SIG-M5 treated with dmso at 0.1 percent for 504 hours (cell line): ENCODE results near the gene NTN4.
"Not testable (repeated sequence)": the region's sequence is repeated elsewhere in the genome, so short reads cannot be mapped to it uniquely, and the experiment has no call there.

ENCODE experiments used
- DNase-seq: peaks from one replicate; lab custom pipeline; 2025; ENCODE audit not compliant: unreplicated experiment; lab: John Stamatoyannopoulos, UW

NTN4 gene

DNA sequence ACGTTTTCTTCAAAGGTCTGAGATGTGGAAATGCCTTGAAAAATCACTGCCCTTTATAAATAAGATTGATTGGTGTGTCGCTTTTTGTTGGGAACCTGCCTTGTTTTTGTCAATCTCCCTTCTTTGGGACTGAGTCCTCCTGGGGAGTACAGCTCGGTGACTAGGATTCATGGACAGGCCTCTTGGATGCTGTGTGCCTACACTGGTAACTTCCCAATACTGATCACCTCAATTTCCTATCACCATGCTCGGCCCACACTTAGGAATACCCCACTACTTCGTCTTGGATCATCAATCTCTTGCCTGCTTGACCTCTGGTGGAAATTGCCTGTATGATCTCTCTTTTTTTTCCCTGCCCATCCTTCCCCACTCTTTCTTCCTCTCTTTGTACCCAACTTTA, 34.2 kb downstream of the NTN4 start:
- no peak for DNase-seq

DNA sequence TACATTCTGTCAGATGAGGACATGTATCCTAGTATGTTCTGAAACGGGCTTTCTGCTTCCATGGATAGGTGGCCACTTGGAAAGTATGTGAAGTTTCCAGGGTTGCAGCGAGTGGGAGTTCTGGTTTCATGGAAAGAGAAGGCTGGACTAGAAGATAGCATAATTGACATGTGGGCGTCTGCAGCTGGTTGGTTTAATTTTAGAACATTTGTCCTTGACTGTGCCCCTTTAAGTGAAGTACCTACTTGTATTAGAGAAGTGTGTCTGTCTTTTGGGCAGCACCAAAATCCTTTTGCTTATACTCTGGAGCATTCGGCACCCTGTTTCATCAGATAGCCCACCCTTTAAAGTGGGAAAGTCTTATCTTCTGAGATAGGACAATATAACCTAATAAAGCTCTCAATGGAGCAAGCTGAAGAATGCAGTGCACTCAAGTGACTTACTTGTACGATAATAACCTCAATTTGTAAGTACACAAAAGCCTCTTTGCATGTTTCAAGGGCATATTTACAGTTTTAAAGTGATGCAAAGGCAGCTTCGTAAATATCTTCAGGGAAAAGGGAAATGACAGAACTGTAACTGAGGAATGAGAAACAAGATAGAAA, 35.2 kb downstream of the NTN4 start:
- no peak for DNase-seq

DNA sequence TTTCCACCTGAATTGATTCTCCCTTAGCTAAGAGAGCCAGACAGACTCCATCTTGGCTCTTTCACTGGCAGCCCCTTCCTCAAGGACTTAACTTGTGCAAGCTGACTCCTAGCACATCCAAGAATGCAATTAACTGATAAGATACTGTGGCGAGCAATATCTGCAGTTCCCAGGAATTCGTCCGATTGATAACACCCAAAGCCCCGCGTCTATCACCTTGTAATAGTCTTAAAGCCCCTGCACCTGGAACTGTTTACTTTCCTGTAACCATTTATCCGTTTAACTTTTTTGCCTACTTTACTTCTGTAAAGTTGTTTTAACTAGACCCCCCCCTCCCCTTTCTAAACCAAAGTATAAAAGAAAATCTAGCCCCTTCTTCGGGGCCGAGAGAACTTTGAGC, 44.5 kb downstream of the NTN4 start:
- not testable (repeated sequence) for DNase-seq

DNA sequence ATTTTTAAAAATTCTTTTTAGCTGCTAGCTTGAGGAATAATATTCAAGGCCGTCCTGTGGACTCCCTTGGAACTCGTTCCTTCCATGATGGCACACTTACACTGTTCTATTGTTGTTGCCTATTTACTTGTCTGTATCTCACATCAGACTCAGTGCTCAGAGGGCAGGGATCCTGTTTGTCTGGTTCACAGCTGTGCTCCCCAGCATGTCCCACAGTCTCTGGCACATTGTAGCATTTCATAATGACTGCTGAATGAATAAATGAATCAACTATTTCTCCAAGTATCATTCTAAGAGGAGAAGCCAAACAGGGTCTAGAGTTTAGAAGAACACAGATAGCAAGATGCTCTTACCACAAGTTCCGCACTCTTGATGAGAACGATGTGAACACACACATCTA, 48.0 kb downstream of the NTN4 start:
- DNase-seq, result no peak

DNA sequence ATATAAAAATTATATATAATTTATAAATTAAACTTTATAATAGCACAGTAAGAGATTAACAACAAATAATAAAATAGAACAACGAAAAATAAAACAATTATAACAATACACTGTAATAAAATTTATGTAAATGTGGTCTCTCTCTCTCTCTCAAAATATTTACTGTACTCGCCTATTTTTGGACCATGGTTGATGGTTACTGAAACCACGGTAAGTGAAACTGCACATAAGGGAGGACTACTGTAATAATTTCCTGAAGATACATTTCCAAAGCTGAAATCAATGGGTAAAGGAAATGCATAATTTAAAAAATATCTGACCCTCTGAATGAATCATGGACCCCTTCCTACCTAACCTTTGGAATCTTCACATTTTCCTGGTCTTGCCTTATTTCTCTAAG, 48.9 kb downstream of the NTN4 start:
- DNase-seq, result no peak

DNA sequence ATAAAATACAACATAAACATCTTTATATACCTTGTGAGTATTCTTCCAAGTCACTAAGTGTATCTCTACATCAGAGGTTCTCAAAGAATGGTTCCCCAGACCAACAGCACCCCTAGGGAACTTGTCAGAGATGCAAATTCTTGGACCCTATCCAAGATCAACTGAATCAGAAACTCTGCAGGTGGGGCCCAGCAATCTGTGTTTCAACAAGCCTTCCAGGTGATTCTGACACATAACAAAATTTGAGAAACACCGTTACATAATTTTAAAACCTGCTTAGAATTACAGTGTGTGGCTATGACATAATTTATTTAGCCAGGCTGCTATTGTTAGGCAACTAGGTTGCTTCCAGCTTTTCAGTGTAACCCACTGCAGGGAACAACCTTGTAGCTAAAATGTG, 49.8 kb downstream of the NTN4 start:
- peak; percentile 13 for DNase-seq

DNA sequence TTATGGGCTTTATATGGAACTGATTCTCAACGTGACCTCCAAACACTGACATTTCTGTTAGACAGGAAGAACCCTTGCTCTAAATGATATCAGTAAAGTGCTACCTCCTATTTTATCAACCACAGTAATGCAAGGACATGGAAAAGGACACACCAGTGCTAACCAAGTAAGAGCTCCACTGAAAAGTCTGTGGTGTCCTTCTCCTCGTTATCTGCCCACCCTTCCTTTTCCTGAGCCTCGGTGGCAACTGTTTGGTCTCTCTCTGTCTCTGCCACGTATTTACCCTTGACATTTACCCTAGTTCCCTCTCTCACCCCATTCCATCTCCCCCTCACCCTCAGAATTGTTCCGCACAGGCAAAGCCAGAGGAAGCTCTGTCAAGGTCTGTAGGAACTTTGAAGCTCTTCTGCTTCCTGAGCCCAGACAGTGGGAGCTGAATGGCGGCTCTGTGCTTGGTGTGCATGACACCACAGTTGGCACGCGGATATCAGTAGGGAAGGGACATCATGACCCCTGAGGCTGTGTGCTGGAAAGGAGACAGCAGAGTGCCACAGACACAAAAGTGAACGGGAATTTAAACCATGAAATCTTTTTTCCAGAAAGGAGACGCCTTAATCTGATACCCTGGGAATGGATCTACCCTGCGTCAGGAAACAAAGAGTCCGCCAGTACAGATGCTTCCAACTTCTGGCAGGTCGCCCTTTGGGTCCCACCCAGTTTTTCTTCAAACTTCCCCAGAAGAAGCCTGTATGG, 50.8 kb downstream of the NTN4 start:
- DNase-seq, result no peak

DNA sequence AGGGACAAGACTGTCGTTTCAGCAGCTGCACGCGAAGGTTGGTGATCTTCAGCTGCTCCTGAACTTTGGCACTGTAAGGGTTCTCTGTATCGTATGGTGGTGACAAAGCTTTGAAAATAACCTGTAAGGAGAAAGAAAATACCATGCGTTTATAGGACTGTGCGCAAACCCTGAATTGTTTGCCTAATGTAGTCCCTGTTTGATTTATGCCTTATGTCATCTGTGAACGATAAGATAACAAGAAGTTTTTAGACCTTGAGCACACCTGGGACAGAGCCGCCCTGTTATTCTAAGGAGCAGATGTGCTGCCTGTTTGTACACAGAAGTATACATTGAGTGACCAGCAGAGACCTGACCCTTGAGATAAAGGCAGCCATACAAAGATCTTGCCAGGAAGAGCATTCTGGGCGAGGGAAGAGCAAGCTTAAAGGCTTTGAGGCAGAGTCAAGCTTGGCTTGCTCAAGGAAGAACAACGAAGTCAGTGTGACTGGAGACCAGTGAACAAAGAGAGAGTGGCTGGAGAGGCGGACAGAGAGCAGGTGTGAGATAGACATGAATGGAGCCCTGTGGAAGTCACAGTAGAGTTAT, 52.4 kb downstream of the NTN4 start:
- DNase-seq, result no peak

DNA sequence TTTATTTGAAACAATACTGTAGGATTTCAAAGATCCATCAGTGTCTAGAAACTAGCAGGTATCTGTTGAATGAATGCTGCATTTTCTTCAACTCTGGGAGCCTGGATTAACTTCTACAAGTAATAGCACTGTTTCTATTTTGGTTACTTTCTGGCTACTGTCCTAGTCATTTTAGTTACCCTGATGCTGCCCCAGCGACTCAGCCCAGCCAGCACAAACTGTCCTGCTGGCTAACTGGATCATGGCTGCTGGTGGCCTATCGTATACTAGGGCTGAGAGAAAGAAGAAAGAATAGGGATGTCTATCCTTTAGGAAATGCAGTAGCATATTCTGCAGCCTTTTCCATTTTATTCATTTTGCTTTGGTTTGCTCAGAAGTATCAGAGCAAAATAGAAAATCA, 53.9 kb downstream of the NTN4 start:
- no peak for DNase-seq

DNA sequence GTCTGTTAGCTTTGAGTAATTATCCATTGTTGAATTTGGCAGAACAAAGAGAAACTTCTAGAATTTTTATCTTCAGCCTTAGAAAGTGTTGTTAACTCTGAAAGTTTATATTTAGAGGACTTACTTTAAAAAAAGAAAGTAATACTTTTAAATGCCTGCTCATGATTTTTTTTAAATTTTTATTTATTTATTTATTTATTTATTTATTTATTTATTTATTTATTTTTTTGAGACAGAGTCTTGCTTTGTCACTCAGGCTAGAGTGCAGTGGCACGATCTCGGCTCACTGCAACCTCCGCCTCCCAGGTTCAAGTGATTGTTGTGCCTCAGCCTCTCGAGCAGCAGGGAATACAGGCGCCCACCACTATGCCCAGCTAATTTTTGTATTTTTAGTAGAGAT, 54.8 kb downstream of the NTN4 start:
- DNase-seq, result not testable (repeated sequence)

DNA sequence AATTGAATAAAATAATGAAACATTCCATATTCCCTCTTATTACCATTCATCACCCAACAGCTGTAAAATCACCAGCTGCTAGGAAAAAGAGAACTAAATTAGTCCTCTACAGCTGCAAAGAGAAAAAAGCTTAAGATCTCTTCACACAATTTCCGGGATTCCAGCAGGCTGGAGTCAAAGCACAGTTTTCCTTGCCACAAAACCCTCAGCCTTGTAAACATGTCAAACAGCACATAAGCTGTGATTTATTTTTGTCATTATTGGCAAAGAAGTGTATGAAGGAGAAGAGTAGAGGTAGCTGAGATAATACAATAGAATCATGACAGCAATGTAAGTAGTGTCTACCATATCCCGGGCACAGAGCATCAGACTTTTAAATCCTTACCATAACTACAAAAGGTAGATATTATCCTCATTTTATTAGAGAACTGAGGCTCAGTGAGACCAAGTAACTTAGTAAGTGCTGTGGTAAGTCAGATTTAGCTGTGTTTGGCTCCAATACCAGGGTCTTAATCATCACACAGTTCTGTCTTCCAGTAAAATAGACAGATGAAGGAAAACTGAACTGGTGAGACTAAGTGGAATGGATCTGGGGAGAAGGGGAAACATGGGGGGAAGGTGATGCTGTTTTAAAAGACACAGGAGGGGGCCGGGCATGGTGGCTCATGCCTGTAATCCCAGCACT, 57.3 kb downstream of the NTN4 start:
- DNase-seq, result no peak

DNA sequence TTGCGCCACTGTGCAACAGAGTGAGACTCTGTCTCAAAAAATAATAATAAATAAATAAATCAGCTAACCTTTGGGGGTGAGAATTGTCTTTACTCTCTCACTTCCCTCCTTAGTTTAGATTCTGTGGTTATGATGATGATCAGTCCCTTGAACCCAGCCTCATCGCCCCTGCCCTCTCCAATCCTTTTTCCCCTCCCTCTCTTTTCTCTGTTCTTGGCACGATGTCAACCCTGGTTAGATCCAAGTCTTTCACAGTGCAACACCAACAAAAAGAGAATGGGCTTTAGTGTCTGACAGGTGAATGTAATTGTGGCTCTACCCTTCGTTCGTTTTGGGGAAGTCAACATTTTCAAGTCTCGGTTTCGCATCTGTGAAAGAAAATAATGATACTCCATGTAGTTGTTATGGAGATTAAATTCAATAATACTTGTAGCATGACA, 59.0 kb downstream of the NTN4 start:
- DNase-seq, result no peak

DNA sequence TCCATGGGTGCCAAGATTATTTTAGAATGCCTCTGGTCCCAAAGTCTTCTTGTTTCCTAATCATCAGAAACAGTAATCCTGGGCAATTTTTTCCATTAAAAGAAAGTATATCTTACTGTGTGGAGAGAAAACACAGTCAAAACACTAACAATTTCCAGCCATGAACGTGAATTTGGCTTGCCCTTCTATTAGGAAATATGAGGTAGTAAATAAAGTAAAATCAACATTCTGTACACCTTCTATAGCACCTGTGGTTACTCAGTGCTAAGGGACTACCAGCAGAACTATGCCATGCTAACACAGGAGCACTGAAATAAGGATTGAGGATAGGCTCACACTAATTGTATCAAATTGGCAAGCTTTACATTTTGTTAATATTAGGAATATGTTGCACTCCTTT, 60.1 kb downstream of the NTN4 start:
- no peak for DNase-seq

DNA sequence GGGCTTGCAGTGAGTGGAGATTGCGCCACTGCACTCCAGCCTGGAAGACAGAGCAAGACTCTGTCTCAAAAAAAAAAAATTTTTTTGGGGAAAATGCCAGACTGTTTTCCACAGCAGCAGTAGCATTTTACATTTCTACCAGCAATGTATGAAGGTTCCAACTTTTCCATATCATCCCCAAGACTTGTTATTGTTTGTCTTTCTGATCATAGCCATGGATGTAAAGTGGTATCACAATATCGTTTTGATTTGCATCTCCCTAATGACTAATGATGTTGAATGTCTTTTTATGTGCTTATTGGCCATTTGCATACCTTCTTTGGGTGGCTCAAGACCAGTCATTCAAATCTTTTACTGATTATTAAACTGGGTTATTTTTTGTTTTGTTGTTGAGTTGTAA, 63.7 kb downstream of the NTN4 start:
- DNase-seq, result no peak

DNA sequence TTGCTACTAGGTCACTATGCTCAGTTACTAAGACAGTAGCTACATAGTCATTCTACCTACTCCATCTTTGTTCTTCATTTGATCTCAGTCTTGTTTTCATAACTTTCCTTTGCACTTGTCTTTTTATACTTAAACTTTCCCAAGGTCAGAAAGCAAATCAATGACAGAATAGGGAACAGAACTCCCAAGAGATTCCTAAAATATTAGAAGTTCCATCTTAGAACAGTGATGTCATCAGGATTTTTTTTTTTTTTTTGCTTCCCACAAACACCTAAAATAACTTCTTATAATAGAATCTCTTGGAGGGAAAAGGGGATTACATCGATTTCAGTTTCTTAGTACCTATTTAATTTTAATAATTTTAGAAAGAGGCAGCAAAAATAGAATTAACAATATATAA, 65.8 kb downstream of the NTN4 start:
- no peak for DNase-seq

DNA sequence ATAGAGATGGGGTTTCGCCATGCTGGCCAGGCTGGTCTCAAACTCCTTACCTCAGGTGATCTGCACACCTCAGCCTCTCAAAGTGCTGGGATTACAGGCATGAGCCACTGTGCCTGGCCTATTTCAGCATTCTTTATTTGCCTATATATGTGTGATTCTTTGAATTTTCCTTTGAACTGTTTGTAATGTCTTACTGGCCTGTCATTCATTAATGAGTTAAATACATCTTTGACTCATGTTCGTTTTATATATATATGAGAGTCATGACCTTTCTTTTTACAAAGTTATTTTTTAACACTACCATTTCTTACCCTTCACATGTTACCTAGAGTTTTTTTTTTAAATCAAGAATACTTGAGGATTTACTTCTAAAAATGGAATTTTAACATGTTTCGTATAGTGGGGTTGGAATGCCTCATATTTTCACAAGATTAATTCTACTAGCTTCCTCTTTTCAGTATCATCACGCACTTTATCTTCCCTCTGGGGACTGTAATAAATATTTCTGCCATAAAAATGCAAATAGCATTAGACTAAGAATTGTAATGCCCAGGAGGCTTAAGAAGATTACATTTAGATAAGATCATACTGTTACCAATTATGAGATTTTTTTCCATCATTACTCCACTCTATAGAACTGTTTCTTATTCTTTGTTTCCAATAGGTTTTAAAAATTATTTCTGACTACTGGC, 66.7 kb downstream of the NTN4 start:
- DNase-seq, result no peak

DNA sequence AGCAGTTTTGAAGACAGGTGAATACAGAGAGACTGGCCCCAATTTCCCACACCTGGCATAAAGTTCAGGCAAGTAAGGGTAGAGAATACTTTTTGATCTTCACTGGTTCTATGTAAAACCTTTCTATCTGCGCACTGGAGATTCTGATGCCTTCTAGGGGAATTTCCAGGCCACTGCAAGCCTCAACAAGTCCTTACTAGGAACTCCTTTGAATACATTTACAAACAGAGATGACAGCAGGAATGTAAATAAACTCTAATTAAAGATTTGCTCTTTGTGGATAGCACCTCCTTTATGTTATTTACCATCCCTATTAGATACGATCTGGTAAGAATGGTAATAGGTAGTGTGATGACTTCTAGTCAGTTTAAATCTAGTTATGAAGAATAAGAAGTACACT, 69.2 kb downstream of the NTN4 start:
- peak; percentile 46 for DNase-seq

DNA sequence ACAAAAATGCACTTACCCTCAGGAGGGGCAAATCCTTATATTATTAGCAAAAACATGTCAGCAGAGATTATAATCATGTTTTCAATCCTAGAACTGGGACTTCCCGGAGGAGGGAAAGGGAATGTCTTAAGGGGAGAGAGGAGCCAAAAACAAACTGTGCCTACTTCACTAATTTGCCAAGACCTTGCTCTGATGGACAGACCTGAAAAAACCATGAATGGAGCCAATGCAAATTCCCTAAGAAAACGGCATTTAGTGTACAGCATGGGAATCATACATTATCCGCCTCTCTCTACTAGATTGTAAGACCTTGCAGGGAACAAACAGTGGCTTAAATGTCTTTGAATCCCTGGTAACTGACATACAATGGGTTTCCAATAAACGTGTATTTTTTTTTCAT, 70.4 kb downstream of the NTN4 start:
- DNase-seq, result no peak

DNA sequence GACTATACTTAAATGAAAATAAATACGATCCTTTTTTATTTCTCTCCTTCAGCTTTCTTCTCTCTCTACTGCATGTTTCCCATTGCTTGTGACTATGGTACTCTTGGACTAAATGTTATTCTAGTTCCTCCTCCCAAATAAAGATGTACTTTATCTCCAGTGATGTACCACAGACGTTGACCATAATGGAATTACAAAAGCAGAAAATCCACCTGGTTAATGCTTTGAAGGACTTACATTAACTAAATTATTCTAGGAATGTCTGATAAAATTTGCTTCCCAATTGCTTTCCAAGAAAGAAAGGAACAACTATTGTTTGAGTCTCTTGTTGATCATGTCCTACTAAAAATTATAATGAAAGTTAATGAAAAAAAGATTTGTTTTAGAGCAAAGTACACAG, 71.8 kb downstream of the NTN4 start:
- no peak for DNase-seq

DNA sequence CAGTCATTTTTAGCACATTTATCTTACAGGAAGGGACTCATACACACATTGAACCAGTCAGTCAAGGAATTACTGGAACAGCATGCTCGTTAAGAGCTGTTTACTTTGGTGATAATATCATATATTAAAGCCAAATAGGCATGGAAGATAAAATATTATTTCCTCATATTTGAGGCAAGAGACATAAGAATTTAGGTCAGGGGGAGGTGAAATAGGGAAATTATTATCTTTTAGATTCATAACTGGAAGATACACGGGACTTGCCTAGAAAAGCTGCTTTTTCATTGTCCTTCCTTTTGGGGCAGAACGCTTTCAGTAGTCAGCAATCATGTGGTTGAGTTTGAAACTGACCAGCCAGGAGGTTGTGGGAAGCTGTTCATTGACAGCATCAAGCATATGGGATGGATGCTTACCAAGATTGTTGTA, 72.5 kb downstream of the NTN4 start:
- DNase-seq, result peak; percentile 43

DNA sequence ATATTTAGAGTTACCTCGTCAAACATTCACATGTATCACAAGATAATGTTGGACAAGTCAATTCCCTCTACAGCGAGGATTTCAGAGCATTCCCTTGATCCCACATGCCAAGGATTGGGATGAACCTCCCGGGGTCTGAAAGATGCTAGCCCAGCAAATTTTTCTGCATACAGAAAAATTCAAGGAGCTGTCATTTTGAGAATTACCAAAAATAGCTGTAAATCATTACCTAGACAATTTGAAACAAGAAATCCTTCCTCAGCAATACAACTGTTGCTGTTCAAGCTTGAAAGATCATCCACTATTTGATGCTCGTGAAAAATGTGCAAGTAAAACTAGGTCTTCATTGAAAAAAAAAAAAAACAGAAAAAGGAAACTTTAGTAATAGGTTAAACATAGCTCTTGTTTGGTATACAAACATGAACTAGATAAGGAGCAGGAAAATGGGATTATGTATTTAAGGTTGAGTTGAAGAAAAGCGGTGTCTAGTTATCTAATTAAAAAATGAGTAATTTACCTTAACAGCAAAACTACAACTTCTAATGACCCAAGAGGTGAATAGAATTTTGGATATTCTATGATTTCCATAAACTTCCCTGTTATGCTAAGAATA, 73.1 kb downstream of the NTN4 start:
- DNase-seq, result no peak
